ENCODE data around the gene ZNF511.

GRCh38 chr10:133324198-133324792 is 15.6 kb downstream of the ZNF511 start:
- no peak for TF ChIP-seq CTCF (IDR thresholded peaks at IDR 0.05; ENCODE audit: low read length)
- no peak for TF ChIP-seq EZH2 (IDR thresholded peaks at IDR 0.05; ENCODE audit: borderline replicate concordance, low read length)

Data from OCI-LY1 (cell line).